OCI-LY3 (cell line): Measurements from ENCODE around the gene TTC21A.

Experiments used
- H2AFZ ChIP-seq: fragments of 200-600, 300-600 bp; shearing (Covaris generic); 2 replicates; pipeline ENCODE4 v1.6.0; 2014; ENCODE audit warnings: antibody characterized with exemption, low read depth, low read length
- H3K27ac ChIP-seq: fragments of 200-600, 300-600 bp; sonication (generic); 2 replicates; pipeline ENCODE4 v1.5.1; 2014; ENCODE audit warnings: mild to moderate bottlenecking, low read length, moderate library complexity, mixed read lengths
- H3K27me3 ChIP-seq: fragments of 200-600, 300-600 bp; sonication (generic); 2 replicates; pipeline ENCODE4 v1.6.1; 2014; ENCODE audit warnings: low read depth, low read length, mixed read lengths
- H3K36me3 ChIP-seq: fragments of 200-600, 300-600 bp; sonication (generic); replicated peaks from 2 replicates; pipeline ENCODE3; 2014; ENCODE audit warnings: low read depth, low read length, mixed read lengths
- H3K4me1 ChIP-seq: fragments of 300-600, 200-600 bp; sonication (generic); 2 replicates; pipeline ENCODE4 v1.6.1; 2014; ENCODE audit warnings: low read length, mixed read lengths
- H3K4me2 ChIP-seq: fragments of 200-600, 300-600 bp; sonication (generic); 2 replicates; pipeline ENCODE4 v1.6.1; 2014; ENCODE audit warnings: low read length, mixed read lengths
- H3K4me3 ChIP-seq: fragments of 300-600, 200-600 bp; sonication (generic); 2 replicates; pipeline ENCODE4 v1.5.1; 2014; ENCODE audit warnings: antibody characterized with exemption, mild to moderate bottlenecking, low read length, moderate library complexity
- H3K79me2 ChIP-seq: fragments of 300-600, 200-600 bp; shearing (Covaris generic); 2 replicates; pipeline ENCODE4 v1.6.1; 2014; ENCODE audit warnings: mild to moderate bottlenecking, low read length, mixed read lengths
- H3K9ac ChIP-seq: fragments of 300-600, 200-600 bp; shearing (Covaris generic); 2 replicates; pipeline ENCODE4 v1.6.0; 2014; ENCODE audit warnings: mild to moderate bottlenecking, low read length, moderate library complexity
- H3K9me3 ChIP-seq: fragments of 200-600, 300-600 bp; shearing (Covaris generic); 2 replicates; pipeline ENCODE4 v1.6.1; 2014; ENCODE audit warnings: low read length, mixed read lengths; ENCODE audit not compliant: insufficient read depth
- H4K20me1 ChIP-seq: fragments of 200-600, 300-600 bp; sonication (generic); 2 replicates; pipeline ENCODE4 v1.6.1; 2016; ENCODE audit warnings: low read length, mixed read lengths; ENCODE audit not compliant: insufficient read depth
- EZH2phosphoT487 ChIP-seq: fragments of 200-600 bp; shearing (Covaris generic); IDR thresholded peaks from 2 replicates; pipeline ENCODE4 v1.6.1; 2018; ENCODE audit warnings: antibody characterized with exemption, mixed run types, low read depth
- TF ChIP-seq, protein P1 (sequence below): fragments of 200-600, 300-600 bp; sonication (generic); IDR thresholded peaks from 2 replicates; pipeline ENCODE4 v1.5.1; 2014; ENCODE audit warnings: antibody characterized with exemption, low read length, low read depth

The TTC21A gene

DNA sequence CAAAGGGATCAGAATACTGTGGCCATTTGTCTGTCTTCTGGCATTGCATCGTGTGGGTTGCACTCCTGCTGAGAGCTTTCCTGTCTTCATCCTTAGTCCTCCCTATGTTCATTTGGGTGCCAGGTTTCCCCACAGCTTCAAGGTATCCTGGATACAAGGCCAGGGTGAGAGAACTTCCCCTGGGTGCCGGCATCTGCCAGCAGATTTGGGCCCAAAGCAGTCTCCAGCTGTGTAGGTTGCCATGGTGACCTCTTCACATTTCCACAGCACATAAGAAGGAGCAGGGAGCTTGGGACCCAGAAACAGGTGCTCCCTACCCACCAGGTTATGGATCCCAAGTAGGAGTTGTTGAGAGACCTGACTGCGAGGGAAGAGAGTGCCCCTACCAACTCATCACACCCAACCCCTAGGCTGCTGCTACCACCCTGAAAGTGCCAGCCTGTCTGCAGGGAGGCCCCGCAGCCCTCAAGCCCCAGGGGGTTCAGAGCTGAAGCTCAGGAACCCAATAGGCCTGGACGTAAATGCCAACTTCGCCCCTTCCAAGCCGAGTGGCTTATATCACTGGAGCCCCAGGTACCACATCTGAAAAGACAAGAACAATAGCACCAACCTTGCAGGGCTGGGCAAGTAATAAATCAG is 19.9 kb downstream of the TTC21A start:
- peak overlapping the region; percentile 22; the same call in 1 of the 2 replicates for H3K4me3 ChIP-seq
- H3K27ac ChIP-seq = no peak overlapping the region
- H3K79me2 ChIP-seq = no peaks in the 10 kb centered on the region
- H3K9ac ChIP-seq = no peak overlapping the region
- peak overlapping the region; percentile 69 for H3K4me2 ChIP-seq
- no peak for TF ChIP-seq EZH2phosphoT487
- TF ChIP-seq, protein P1, sequence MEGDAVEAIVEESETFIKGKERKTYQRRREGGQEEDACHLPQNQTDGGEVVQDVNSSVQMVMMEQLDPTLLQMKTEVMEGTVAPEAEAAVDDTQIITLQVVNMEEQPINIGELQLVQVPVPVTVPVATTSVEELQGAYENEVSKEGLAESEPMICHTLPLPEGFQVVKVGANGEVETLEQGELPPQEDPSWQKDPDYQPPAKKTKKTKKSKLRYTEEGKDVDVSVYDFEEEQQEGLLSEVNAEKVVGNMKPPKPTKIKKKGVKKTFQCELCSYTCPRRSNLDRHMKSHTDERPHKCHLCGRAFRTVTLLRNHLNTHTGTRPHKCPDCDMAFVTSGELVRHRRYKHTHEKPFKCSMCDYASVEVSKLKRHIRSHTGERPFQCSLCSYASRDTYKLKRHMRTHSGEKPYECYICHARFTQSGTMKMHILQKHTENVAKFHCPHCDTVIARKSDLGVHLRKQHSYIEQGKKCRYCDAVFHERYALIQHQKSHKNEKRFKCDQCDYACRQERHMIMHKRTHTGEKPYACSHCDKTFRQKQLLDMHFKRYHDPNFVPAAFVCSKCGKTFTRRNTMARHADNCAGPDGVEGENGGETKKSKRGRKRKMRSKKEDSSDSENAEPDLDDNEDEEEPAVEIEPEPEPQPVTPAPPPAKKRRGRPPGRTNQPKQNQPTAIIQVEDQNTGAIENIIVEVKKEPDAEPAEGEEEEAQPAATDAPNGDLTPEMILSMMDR = no peak
- no peak overlapping the region for H2AFZ ChIP-seq
- H3K9me3 ChIP-seq = no peaks in the 10 kb centered on the region
- peaks cover 30% of the 10 kb centered on the region for H3K4me1 ChIP-seq
- H3K36me3 ChIP-seq = no peaks in the 10 kb centered on the region
- no peaks in the 10 kb centered on the region for H4K20me1 ChIP-seq
- 0 out of 2 replicates have a peak, but pooled peaks cover 4% of the 10 kb centered on the region for H3K27me3 ChIP-seq

DNA sequence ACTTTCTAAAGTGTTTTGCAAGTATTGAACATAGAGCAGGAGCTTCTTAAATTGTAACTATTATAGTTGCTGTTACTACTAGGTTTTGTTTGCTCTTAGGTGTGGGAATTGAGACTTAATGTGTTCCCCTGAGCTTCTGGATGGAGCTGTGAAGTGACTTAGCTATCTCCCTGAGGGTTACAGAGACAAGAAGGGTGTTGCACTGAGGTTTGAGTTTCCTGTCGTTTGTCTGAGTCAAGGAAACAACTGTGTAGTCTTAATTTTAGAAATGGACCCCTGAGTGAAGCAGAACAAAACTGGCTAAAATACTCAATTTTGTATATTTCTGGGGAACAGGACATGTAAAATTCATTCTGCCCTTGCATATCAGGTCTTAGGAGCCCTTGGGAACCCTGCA is 20.4 kb downstream of the TTC21A start:
- TF ChIP-seq, protein P1 = no peak
- TF ChIP-seq EZH2phosphoT487 = no peak
- Histone ChIP-seq H3K27ac (no peak overlapping the region), H3K4me1 (peaks cover 24% of the 10 kb centered on the region), H3K4me3 (no peak overlapping the region), H3K4me2 (no peak overlapping the region), H3K9me3 (no peaks in the 10 kb centered on the region), H4K20me1 (no peaks in the 10 kb centered on the region), H2AFZ (no peak overlapping the region), H3K79me2 (no peaks in the 10 kb centered on the region), H3K36me3 (no peaks in the 10 kb centered on the region), H3K27me3 (0 out of 2 replicates have a peak, but pooled peaks cover 4% of the 10 kb centered on the region), H3K9ac (no peak overlapping the region)

DNA sequence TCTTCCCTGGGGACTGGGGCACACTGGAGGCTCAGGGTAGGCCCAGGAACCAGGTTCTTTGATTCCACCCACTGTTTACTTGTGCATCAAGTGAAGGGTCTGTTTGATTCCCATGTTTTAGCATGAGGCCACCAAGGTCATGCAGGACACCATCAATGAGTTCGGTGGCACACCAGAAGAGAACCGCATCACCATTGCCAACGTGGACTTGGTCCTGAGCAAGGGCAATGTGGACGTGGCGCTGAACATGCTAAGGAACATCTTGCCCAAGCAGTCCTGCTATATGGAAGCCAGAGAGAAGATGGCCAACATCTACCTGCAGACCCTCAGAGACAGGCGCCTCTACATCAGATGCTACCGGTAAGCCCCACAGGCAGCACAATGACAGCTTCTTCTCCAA is 21.5 kb downstream of the TTC21A start:
- no peak overlapping the region for H2AFZ ChIP-seq
- peaks cover 21% of the 10 kb centered on the region for H3K4me1 ChIP-seq
- H3K9me3 ChIP-seq = no peaks in the 10 kb centered on the region
- no peak for TF ChIP-seq EZH2phosphoT487
- TF ChIP-seq, protein P1 = no peak
- no peak overlapping the region for H3K9ac ChIP-seq
- H3K4me2 ChIP-seq = no peak overlapping the region
- H3K4me3 ChIP-seq = no peak overlapping the region
- H3K79me2 ChIP-seq = no peaks in the 10 kb centered on the region
- H3K27ac ChIP-seq = no peak overlapping the region
- H3K27me3 ChIP-seq = 0 out of 2 replicates have a peak, but pooled peaks cover 4% of the 10 kb centered on the region
- no peaks in the 10 kb centered on the region for H4K20me1 ChIP-seq
- H3K36me3 ChIP-seq = no peaks in the 10 kb centered on the region

DNA sequence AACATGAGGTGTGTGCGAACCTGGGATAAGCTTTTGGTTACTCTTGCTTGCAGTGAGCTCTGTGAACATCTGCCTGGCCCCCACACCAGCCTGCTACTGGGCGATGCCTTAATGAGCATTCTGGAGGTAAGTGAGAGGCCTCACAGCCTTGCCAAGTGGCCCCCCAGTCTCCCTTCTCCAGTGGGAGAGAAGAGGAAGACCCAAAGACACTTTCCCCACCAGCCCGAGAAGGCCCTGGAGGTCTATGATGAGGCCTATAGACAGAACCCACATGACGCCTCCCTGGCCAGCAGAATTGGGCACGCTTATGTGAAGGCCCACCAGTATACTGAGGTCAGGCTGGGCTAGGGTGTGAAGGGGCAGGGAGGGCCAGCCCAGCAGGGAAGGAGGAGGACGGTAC is 22.5 kb downstream of the TTC21A start:
- no peaks in the 10 kb centered on the region for H3K27me3 ChIP-seq
- TF ChIP-seq, protein P1 = no peak
- no peak for TF ChIP-seq EZH2phosphoT487
- no peaks in the 10 kb centered on the region for H3K79me2 ChIP-seq
- no peaks in the 10 kb centered on the region for H3K36me3 ChIP-seq
- no peak overlapping the region for H3K27ac ChIP-seq
- H3K9ac ChIP-seq = no peak overlapping the region
- peaks cover 21% of the 10 kb centered on the region for H3K4me1 ChIP-seq
- no peaks in the 10 kb centered on the region for H4K20me1 ChIP-seq
- H3K4me2 ChIP-seq = no peak overlapping the region
- no peaks in the 10 kb centered on the region for H3K9me3 ChIP-seq
- H3K4me3 ChIP-seq = no peak overlapping the region
- H2AFZ ChIP-seq = no peak overlapping the region
